Breast epithelium (tissue), 4 donors: ENCODE measurements around the gene SPOPL. TPM values are rescaled to one million over a fixed set of nuclear protein-coding genes. Genes with fewer than 3 reads are reported as not detected.
"Not testable (repeated sequence)": the region's sequence is repeated elsewhere in the genome, so short reads cannot be mapped to it uniquely, and the experiment has no call there.

Experiments used
- DNase-seq, 2 donors: peaks; one replicate each; pipeline ENCODE4 v3.0.0-alpha.2; 2019; ENCODE audit warnings: low spot score in 2 of 2
- H3K27ac ChIP-seq, 2 donors: fragments of 200-600 bp; sonication (generic) in 1 of 2; one replicate each; pipeline ENCODE4 v1.5.1; 2016 to 2019; ENCODE audit warnings: mild to moderate bottlenecking in 1 of 2
- H3K27me3 ChIP-seq, 2 donors: fragments of 200-600 bp; sonication (generic) in 1 of 2; one replicate each; pipeline versions ENCODE4 v1.5.1 to v1.6.0; 2017 to 2019; ENCODE audit warnings: control low read depth in 1 of 2, mild to moderate bottlenecking in 1 of 2
- H3K36me3 ChIP-seq: fragments of 200-600 bp; one replicate; pipeline ENCODE4 v1.5.1; 2019
- H3K4me1 ChIP-seq, 2 donors: fragments of 200-600 bp; sonication (generic); one replicate each; pipeline ENCODE4 v1.5.1; 2016 to 2019; ENCODE audit warnings: control low read depth in 1 of 2
- H3K4me3 ChIP-seq, 3 donors: fragments of 200-600 bp; sonication (generic); 1 replicate in 2 of 3; 2 replicates in 1 of 3; pipeline ENCODE4 v1.5.1; 2016 to 2019; ENCODE audit warnings: mild to moderate bottlenecking in 3 of 3, moderate library complexity in 2 of 3
- H3K9me3 ChIP-seq, 2 donors: fragments of 200-600 bp; sonication (generic) in 1 of 2; one replicate each; pipeline ENCODE4 v1.5.1; 2016 to 2019; ENCODE audit warnings: control low read depth in 1 of 2
- POLR2A ChIP-seq: fragments of 450-650 bp; IDR thresholded peaks from one replicate; pipeline ENCODE4 v1.6.1; 2016; ENCODE audit warnings: antibody characterized with exemption, mild to moderate bottlenecking, moderate library complexity
- POLR2AphosphoS5 ChIP-seq, 3 donors: sonication (generic); formaldehyde crosslinking; IDR thresholded peaks; one replicate each; pipeline ENCODE4 v1.6.1; 2017; ENCODE audit warnings: antibody characterized with exemption in 3 of 3
- intact Hi-C: fragments of 100-400 bp; cut with DNase I; formaldehyde crosslinking; loops from one replicate; pipeline ENCODE4 v1.15.1; 2023; ENCODE audit warnings: low total_unique reads
- total RNA-seq, 3 donors: library from RNA; depleted of rRNA; stranded (reverse); fragments of >200 nt; gene quantifications; one replicate each; pipeline ENCODE4 v1.1.0, GENCODE V29; 2016
- TF ChIP-seq, protein P1 (sequence below), 3 donors: fragments of 450-650 bp; IDR thresholded peaks; one replicate each; pipeline ENCODE4 v1.5.1; 2016 to 2017; ENCODE audit warnings: antibody characterized with exemption in 3 of 3, mild to moderate bottlenecking in 3 of 3, moderate library complexity in 3 of 3

SPOPL gene
- total RNA-seq, 3 donors from 2014 or later = 25.3 to 71.4 (median 49.2) TPM

DNA sequence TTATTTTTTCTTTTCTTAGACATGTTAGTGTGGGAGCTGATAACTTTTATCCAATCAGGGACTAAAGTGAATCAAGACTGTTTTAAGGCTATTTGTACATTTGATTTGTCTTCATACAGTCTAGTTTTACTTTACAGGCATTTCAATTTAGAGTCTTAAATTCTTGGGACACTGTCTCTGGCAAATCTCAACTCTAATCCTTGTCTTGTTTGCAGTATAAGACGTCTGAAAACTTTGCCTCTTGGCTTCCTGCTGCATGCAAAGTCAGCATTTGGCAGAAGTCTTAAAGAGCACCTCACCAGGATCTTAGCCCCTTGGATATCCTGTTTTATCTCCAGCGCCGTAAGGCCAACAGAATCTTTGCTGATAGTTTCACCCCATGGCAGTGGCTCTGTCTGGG, 30.3 kb downstream of the SPOPL start:
- H3K36me3 ChIP-seq = no peaks in the 10 kb centered on the region
- no peaks in the 10 kb centered on the region for H3K4me1 ChIP-seq
- H3K4me3 ChIP-seq = no peak overlapping the region
- intact Hi-C loops = no loop called here
- H3K9me3 ChIP-seq = no peaks in the 10 kb centered on the region
- TF ChIP-seq POLR2AphosphoS5 (IDR thresholded peaks at IDR 0.05) (no peak), POLR2A (no peak)
- TF ChIP-seq, protein P1, sequence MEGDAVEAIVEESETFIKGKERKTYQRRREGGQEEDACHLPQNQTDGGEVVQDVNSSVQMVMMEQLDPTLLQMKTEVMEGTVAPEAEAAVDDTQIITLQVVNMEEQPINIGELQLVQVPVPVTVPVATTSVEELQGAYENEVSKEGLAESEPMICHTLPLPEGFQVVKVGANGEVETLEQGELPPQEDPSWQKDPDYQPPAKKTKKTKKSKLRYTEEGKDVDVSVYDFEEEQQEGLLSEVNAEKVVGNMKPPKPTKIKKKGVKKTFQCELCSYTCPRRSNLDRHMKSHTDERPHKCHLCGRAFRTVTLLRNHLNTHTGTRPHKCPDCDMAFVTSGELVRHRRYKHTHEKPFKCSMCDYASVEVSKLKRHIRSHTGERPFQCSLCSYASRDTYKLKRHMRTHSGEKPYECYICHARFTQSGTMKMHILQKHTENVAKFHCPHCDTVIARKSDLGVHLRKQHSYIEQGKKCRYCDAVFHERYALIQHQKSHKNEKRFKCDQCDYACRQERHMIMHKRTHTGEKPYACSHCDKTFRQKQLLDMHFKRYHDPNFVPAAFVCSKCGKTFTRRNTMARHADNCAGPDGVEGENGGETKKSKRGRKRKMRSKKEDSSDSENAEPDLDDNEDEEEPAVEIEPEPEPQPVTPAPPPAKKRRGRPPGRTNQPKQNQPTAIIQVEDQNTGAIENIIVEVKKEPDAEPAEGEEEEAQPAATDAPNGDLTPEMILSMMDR (IDR thresholded peaks at IDR 0.05) = no peak
- H3K27ac ChIP-seq = no peak overlapping the region
- no peaks in the 10 kb centered on the region for H3K27me3 ChIP-seq
- DNase-seq = no peak

DNA sequence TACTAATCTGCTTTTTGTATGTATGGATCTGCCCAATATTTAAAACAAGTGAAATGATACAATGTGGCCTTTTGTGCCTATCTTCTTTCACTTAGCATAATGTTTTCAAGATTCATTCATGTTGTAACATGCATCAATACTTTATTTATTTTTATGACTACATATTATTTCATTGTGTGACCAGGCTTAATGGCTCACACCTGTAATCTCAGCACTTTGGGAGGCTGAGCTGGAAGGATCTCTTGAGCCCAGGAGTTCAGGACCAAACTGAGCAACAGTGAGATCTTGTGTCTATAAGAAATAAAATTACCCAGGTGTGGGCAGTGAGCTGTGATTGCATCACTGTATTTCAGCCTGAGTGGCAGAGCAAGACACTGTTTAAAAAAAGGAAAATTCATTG, 33.2 kb downstream of the SPOPL start:
- Histone ChIP-seq H3K27ac (no peak overlapping the region), H3K9me3 (peaks cover 3 to 11% of the 10 kb centered on the region in 2 donors), H3K4me3 (no peak overlapping the region), H3K4me1 (no peaks in the 10 kb centered on the region), H3K27me3 (no peaks in the 10 kb centered on the region), H3K36me3 (no peaks in the 10 kb centered on the region)
- DNase-seq = no peak
- intact Hi-C loops = no loop called here
- no peak for TF ChIP-seq POLR2A
- TF ChIP-seq, protein P1 (IDR thresholded peaks at IDR 0.05) = no peak
- no peak for TF ChIP-seq POLR2AphosphoS5 (IDR thresholded peaks at IDR 0.05)

DNA sequence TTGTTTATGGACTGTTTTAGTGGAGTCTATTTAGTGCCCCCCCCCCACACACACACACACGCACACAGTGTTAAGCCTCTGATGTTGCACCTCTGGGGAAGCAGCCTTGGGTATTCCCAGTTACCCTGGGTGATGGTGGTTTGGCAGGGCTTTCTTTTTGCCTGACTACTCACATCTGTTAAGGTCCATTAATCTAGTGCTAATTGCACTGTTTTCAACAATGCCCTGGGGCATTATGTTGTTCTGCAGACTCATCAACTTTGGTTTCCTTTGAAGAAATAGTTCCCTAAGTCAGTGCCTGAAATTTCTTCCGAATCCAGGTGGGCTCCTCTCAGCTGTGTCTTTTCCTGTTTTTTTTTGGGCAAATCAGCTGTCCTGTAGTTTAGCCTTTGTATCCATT, 34.7 kb downstream of the SPOPL start:
- Histone ChIP-seq H3K27me3 (no peaks in the 10 kb centered on the region), H3K27ac (no peak overlapping the region), H3K36me3 (no peaks in the 10 kb centered on the region), H3K9me3 (peaks cover 5 to 11% of the 10 kb centered on the region in 2 donors), H3K4me1 (no peaks in the 10 kb centered on the region), H3K4me3 (no peak overlapping the region)
- no peak for DNase-seq
- intact Hi-C loops = no loop called here
- TF ChIP-seq POLR2A = no peak
- TF ChIP-seq, protein P1 (IDR thresholded peaks at IDR 0.05) = no peak
- TF ChIP-seq POLR2AphosphoS5 (IDR thresholded peaks at IDR 0.05) = no peak

DNA sequence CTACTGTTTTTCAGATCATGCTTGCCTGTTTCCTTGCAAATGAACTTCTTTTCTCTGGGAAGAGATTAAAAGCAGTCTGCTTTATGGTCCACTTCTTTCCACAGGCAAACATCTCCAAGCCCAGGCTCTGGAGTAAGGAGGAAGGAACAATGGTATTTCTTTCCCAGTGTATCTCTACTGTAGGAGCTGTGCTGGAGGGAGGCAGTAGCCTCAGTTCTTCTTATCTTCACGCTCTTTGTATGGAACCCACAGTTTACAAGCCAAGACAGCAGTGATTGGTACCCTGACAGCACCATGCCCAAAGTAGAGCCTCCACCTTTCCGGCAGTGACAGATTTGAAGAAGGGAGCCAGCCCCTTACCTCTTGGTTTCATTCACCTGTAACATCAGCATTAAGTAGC, 35.2 kb downstream of the SPOPL start:
- no peak for DNase-seq

DNA sequence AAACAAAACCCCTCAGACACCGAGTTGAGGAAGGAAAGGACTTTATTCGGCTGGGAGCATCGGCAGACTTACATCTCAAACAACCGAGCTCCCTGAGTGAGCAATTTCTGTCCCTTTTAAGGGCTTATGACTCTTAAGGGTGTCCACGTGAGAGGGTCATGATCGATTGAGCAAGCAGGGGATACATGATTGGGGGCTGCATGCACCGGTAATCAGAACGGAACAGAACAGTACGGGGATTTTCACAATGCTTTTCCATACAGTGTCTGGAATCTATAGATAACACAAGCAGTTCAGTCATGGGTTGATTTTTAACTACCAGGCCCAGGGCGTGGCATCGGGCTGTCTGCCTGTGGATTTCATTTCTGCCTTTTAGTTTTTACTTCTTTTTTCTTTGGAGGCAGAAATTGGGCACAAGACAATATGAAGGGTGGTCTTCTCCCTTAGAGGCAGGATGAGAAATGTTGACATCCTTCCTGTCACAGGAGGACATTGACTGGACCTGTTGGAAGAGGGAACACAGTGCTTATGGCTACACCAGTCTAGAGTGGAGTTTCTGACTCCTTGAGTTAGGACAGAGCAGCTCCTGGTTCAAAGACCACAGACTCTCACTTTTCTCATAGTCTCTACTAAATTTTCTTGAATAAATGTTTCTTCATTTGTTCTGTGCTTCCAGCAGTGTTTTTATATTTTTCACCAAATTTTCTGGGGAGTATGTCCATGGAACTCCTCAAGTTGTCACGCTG, 35.8 kb downstream of the SPOPL start:
- no peak for DNase-seq
- Histone ChIP-seq H3K4me3 (no peak overlapping the region), H3K4me1 (no peaks in the 10 kb centered on the region), H3K9me3 (peaks cover 5 to 11% of the 10 kb centered on the region in 2 donors), H3K27me3 (no peaks in the 10 kb centered on the region), H3K27ac (no peak overlapping the region), H3K36me3 (no peaks in the 10 kb centered on the region)
- intact Hi-C loops = no loop called here
- TF ChIP-seq POLR2A = no peak
- TF ChIP-seq POLR2AphosphoS5 (IDR thresholded peaks at IDR 0.05) = no peak
- TF ChIP-seq, protein P1 (IDR thresholded peaks at IDR 0.05) = no peak

More for the DNA sequence above, 35.2 kb downstream of the SPOPL start:
- no peaks in the 10 kb centered on the region for H3K4me1 ChIP-seq
- peaks cover 5 to 11% of the 10 kb centered on the region in 2 donors for H3K9me3 ChIP-seq
- no peak overlapping the region for H3K27ac ChIP-seq
- H3K27me3 ChIP-seq = no peaks in the 10 kb centered on the region
- TF ChIP-seq POLR2A = no peak
- TF ChIP-seq, protein P1 (IDR thresholded peaks at IDR 0.05) = no peak
- no peak for TF ChIP-seq POLR2AphosphoS5 (IDR thresholded peaks at IDR 0.05)
- H3K4me3 ChIP-seq = no peak overlapping the region
- intact Hi-C loops = no loop called here
- no peaks in the 10 kb centered on the region for H3K36me3 ChIP-seq

DNA sequence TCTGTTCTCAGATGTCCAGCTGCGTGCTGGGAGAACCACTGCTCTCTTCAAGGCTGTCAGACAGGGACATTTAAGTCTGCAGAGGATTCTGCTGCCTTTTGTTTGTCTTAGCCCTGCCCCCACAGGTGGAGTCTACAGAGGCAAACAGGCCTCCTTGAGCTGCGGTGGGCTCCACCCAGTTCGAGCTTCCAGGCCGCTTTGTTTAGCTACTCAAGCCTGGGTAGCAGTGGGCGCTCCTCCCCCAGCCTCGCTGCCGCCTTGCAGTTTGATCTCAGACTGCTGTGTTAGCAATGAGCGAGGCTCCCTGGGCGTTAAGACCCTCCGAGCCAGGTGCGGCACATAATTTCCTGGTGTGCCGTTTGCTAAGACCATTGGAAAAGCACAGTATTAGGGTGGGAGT, 42.6 kb downstream of the SPOPL start:
- intact Hi-C loops, DNase-seq, H3K4me3 ChIP-seq, H3K27ac ChIP-seq, H3K27me3 ChIP-seq, H3K9me3 ChIP-seq, H3K36me3 ChIP-seq, H3K4me1 ChIP-seq: not testable (repeated sequence)
